DMS153 (cell line): Measurements from ENCODE around the gene FXYD4.
A peak's percentile ranks its signal among the peaks of the same experiment; 100 is the strongest.
"Not testable (repeated sequence)": the region's sequence is repeated elsewhere in the genome, so short reads cannot be mapped to it uniquely, and the experiment has no call there.

Experiments used
- DNase-seq: peaks from one replicate; lab custom pipeline; 2025; lab: John Stamatoyannopoulos, UW

The FXYD4 gene, protein sequence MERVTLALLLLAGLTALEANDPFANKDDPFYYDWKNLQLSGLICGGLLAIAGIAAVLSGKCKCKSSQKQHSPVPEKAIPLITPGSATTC

GRCh38 chr10:43371418-43371817 lies at the start of gene FXYD4:
Gene FXYD4, plus strand, starts transcription at chr10:43371636. Its CDS starts 2,111 bp downstream, at chr10:43373747.
- no peak for DNase-seq

DNA sequence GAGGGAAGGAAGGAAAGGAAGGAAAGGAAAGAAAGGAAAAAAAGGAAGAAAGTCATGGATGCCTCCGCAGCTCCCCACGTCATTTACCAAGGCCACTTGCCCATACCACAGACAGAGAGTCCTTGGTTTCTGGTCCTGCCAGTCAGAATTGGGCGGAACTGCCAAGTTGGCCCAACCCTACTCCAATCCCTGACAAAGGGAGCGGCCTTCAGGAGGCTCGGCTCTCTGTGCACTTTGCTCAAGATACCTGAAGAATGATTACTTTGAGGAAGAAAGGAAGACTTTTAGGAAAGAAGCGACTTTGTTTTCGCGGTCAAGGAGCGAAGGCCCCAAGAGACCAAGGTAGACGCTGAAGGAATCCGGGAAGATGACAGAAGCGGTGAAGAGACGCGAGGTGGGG lies 49.1 kb upstream of the FXYD4 start:
- no peak for DNase-seq

GRCh38 chr10:43322769-43323168 lies 48.7 kb upstream of the FXYD4 start:
- DNase-seq, result peak; percentile 74

DNA sequence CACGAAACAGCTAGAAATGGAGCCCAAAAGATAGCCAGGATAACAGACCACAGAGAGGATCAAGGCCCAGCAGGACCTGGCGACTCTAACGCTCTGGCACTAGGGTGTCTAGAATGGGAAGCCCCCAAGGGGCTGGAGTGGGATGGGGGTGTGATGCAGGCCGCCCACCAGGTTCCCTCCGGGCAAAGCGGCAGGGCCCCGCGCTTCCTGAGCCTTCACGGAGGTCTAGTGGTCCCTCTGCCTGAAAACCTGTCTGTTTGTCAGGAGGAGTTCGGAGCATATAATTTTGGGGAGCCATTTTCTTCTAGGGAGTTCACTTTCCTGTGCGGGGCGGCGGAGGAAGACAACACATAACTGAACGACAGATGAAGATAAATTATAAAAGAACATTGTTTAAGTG lies 48.2 kb upstream of the FXYD4 start:
- no peak for DNase-seq

DNA sequence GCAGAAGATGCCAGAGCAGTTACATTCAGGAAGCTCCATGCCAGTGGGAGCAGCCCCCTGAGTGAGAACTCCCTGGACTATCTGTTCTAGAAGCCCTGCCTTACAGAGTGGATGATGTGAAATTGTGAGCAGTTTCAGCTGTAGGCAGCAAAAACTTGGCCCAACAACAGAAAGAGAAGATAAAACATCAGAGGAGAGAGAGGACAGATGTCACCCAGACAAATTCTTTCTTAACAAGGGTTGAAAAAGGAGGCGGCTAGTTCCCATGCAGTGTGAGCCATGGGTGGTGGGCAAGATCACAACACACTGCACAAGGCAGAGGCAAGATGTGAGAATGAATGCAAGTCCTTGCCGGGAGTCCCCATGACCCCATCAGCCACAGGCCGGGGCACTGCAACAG lies 46.6 kb upstream of the FXYD4 start:
- no peak for DNase-seq

GRCh38 chr10:43327171-43327570 lies 44.3 kb upstream of the FXYD4 start:
- DNase-seq, result no peak

GRCh38 chr10:43327986-43328385 lies 43.5 kb upstream of the FXYD4 start:
- DNase-seq, result no peak

DNA sequence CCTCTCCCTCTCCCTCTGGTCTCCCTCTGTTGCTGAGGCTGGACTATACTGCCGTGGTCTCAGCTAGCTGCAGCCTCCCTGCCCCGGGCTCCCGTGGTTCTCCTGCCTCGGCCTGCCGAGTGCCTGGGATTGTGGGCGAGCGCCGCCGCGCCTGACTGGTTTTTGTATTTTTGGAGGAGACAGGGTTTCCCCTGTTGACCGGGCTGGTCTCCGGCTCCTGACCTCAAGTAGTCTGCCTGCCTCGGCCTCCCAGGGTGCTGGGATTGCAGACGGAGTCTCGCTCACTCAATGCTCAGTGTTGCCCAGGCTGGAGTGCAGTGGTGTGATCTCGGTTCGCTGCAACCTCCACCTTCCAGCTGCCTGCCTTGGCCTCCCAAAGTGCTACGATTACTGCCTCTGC lies 42.6 kb upstream of the FXYD4 start:
- not testable (repeated sequence) for DNase-seq

DNA sequence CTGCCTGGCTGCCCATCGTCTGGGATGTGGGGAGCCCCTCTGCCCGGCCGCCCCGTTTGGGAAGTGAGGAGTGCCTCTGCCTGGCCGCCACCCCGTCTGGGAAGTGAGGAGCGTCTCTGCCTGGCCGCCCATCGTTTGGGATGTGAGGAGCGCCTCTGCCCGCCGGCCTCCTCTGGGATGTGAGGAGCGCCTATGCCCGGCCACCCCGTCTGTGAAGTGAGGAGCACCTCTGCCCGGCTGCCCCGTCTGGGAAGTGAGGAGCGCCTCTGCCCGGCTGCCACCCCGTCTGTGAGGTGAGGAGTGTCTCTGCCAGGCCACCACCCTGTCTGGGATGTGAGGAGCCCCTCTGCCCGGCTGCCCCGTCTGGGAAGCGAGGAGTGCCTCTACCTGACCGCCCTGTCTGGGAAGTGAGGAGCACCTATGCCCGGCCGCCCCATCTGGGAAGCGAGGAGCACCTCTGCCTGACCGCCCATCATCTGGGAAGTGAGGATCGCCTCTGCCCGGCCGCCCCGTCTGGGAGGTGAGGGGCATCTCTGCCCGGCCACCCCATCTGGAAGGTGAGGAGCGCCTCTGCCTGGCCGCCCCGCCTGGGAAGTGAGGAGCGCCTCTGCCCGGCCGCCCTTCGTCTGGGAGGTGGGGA lies 42.1 kb upstream of the FXYD4 start:
- not testable (repeated sequence) for DNase-seq

DNA sequence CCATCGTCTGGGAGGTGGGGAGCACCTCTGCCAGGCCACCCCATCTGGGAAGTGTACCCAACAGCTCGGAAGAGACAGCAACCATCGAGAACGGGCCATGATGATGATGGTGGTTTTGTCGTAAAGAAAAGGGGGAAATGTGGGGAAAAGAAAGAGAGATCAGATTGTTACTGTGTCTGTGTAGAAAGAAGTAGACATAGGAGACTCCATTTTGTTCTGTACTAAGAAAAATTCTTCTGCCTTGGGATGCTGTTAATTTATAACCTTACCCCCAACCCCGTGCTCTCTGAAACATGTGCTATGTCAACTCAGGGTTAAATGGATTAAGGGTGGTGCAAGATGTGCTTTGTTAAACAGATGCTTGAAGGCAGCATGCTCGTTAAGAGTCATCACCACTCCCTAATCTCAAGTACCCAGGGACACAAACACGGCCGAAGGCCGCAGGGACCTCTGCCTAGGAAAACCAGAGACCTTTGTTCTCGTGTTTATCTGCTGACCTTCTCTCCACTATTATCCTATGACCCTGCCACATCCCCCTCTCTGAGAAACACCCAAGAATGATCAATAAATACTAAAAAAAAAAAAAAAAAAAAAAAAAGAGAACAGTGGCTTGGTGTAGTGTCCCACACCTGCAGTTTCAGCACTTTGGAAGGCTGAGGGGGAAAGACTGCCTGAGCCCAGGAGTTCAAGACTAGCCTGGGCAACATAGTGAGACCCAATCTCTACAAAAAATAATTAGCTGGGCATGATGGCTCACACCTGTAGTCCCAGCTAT lies 41.2 kb upstream of the FXYD4 start:
- DNase-seq, result not testable (repeated sequence)

DNA sequence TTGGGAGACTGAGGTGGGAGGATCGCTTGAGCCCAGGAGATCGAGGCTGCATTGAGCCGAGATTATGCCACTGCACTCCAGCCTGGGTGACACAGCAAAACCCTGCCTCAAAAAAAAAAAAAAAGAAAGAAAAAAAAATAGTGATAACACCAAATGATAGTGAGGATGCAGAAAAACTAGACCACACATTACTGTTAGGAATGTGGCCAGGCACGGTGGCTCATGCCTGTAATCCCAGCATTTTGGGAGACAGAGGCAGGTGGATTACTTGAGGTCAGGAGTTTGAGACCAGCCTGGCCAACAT lies 40.7 kb upstream of the FXYD4 start:
- DNase-seq, result not testable (repeated sequence)

DNA sequence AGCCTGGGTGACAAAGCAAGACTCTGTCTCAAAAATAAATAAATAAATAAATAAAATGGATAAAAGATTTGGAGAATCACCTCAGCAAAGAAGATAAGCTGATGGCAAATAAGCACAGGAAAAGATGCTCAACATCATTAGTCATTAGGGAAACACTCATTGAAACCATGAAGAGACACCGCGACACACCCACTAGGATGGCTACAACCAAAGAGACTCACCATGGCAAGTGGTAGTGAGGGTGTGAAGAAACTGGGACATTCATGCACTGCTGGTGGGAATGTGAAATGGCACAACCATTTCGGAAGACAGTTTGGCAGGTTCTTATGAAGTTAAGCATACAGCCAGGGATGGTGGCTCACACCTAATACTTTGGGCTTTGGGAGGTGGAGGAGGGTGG lies 37.8 kb upstream of the FXYD4 start:
- DNase-seq, result no peak

- no peak for DNase-seq
Measured at GRCh38 chr10:43336061-43336460, 35.4 kb upstream of the FXYD4 start.

GRCh38 chr10:43336641-43337318 lies 34.7 kb upstream of the FXYD4 start:
- DNase-seq, result no peak

DNA sequence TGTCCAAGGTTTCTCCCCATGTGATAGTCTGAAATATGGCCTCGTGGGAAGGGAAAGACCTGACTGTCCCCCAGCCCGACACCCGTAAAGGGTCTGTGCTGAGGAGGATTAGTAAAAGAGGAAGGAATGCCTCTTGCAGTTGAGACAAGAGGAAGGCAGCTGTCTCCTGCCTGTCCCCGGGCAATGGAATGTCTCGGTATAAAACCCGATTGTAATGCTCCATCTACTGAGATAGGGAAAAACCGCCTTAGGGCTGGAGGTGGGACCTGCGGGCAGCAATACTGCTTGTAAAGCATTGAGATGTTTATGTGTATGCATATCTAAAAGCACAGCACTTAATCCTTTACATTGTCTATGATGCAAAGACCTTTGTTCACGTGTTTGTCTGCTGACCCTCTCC lies 33.9 kb upstream of the FXYD4 start:
- not testable (repeated sequence) for DNase-seq

GRCh38 chr10:43338117-43338516 lies 33.3 kb upstream of the FXYD4 start:
- DNase-seq, result no peak

DNA sequence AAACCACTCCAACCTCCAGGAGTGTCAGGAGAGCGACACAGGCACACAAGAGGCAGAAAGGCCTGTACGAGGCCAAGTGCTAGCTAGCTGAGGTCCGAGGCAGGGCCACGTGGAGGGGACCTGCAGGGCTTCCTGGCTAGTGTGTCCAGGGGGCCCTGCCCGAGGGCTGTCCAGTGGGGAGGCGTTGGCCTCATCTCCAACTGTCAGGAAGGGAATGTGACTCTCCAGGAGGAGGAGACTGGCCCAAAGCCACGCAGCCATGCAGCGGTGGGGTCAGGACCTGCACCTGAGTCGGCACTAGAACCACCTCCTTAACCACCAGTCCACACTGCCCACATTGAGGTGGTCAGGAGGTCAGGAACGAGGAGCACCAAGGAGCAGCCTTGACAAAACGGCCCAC lies 32.3 kb upstream of the FXYD4 start:
- no peak for DNase-seq

GRCh38 chr10:43340101-43340500 lies 31.3 kb upstream of the FXYD4 start:
- no peak for DNase-seq

- no peak for DNase-seq
Measured at GRCh38 chr10:43340619-43341018, 30.8 kb upstream of the FXYD4 start.

DNA sequence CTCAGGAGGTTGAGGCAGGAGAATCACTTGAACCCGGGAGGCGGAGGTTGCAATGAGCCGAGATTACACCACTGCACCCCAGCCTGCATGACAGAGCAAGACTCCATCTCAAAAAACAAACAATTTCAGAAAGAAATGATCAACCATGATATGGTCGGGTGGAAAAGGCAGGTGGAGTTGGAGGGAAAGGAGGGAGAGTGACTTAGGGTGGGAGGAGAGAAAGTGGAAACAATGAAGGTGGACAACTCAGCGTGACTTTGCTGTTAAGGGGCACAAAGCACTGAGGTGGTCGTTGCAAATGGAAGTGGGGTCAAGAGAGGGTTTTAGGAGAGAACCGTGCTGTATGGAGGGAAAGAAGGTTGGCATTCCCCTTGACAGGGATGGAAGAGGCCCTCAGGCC lies 30.0 kb upstream of the FXYD4 start:
- no peak for DNase-seq

DNA sequence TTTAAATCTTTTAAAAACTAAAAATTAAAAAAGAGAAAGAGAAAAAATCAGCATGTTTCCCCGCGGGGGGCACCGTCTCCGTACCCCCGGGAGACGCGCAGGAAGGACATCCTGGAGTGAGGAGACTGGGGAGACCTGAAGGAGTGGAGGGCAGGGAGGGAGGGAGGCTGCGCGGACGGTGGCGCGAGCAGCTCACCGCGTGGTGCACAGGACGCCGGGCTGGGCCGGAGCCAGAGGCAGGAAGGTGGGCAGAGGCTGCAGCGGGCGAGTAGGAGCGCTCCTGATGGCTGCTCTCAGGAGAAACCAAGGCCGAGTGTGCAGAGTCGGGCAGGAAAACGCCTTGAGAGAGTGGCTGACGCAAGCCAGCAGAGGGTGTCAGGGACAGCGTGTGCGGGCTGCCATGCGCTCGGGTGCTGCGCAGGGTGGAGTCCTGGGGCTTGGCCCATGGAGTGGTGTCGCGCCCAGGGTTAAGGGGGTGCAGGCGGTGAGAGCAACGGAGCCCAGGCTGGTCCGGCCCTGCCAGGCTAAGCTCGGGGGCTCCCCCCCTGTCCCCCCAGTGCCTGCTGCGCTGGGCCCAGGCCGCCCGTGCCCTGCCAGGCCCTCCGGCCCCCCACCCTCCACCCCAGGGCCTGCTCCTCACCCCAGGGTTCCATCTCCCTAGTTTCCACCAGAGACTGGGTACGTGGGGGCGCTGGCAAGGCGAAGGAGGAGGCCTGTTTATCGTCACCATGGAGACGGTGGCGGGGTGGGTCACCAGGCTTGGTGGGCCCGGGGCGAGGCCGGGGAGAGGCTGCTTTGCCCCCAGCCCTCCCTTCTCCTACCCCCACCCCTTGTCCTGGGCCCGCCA lies 28.9 kb upstream of the FXYD4 start:
- no peak for DNase-seq

DNA sequence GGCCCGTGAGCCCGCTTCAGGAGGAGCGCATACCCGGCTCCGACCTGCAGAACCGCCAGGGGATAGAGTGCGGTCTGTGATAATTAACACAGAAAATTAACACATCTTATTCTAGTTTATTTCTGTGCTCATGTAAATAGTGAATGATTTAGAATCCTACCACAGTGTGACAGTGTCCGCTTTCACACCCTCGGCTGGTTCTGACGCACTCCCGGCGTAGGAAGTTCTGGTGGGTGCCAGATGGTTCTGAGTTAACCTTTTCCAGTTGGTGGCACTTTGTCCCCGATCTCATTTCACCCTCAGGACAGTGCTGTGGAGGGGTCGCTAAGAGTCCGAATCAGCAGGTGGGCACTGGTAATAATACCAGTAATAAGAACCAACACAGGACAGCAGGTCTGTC lies 28.3 kb upstream of the FXYD4 start:
- no peak for DNase-seq
